OCI-LY7 (cell line): ENCODE data around the gene CHCHD10. TPM values are rescaled to one million over a fixed set of nuclear protein-coding genes. Genes with fewer than 3 reads are reported as not detected.

Source experiments
- BruUV-seq: library from RNA; stranded (reverse); fragments of 400-500 nt; replicated peaks from 2 replicates; lab custom pipeline; 2021; lab: Mats Ljungman, UMichigan
- CTCF ChIA-PET: fragments of 300-600 bp; sonication (Branson Sonifier 250); formaldehyde crosslinking; loops from one replicate; lab custom pipeline; 2022; ENCODE audit warnings: antibody characterized with exemption; ENCODE audit not compliant: unreplicated experiment; lab: Charles Lee
- POLR2A ChIA-PET: fragments of 300-600 bp; sonication (Branson Sonifier 250); formaldehyde crosslinking; loops from one replicate; lab custom pipeline; 2022; ENCODE audit warnings: antibody characterized with exemption; lab: Charles Lee
- DNase-seq: peaks from one replicate; pipeline ENCODE4 v3.0.0-alpha.2; 2015; ENCODE audit warnings: low spot score
- H2AFZ ChIP-seq: fragments of 200-600 bp; sonication (generic), shearing (Covaris generic); 2 replicates; pipeline ENCODE4 v1.6.1; 2014; ENCODE audit warnings: mild to moderate bottlenecking, antibody characterized with exemption, low read length, moderate library complexity
- H3K27ac ChIP-seq: fragments of 200-600 bp; sonication (generic); 2 replicates; pipeline ENCODE4 v1.5.1; 2014; ENCODE audit warnings: mixed run types, low read depth, mild to moderate bottlenecking, moderate library complexity, low read length, inconsistent platforms; ENCODE audit not compliant: poor library complexity, severe bottlenecking
- H3K36me3 ChIP-seq: fragments of 200-600 bp; sonication (generic); 2 replicates; pipeline ENCODE4 v1.6.1; 2014; ENCODE audit warnings: mild to moderate bottlenecking, antibody characterized with exemption, low read length, moderate library complexity, mixed read lengths; ENCODE audit not compliant: insufficient read depth
- H3K4me1 ChIP-seq: fragments of 200-600 bp; sonication (generic); 2 replicates; pipeline ENCODE4 v1.5.1; 2014; ENCODE audit warnings: mild to moderate bottlenecking, low read length; ENCODE audit not compliant: insufficient read depth, poor library complexity, severe bottlenecking
- H3K4me2 ChIP-seq: fragments of 200-600 bp; sonication (generic); 2 replicates; pipeline ENCODE4 v1.6.1; 2014; ENCODE audit warnings: mild to moderate bottlenecking, low read length
- H3K4me3 ChIP-seq: fragments of 200-600 bp; sonication (generic); 2 replicates; pipeline ENCODE4 v1.5.1; 2014; ENCODE audit warnings: mild to moderate bottlenecking, low read depth, low read length; ENCODE audit not compliant: poor library complexity, severe bottlenecking
- H3K79me2 ChIP-seq: fragments of 200-600 bp; sonication (generic); 2 replicates; pipeline ENCODE4 v1.6.1; 2016; ENCODE audit warnings: low read depth, mild to moderate bottlenecking, low read length, moderate library complexity, mixed read lengths; ENCODE audit not compliant: insufficient read depth
- H3K9me2 ChIP-seq: fragments of 200-600 bp; sonication (generic); 2 replicates; pipeline ENCODE4 v1.6.1; 2016; ENCODE audit warnings: mild to moderate bottlenecking, low read length, mixed read lengths; ENCODE audit not compliant: insufficient read depth
- H3K9me3 ChIP-seq: fragments of 200-600 bp; sonication (generic); 2 replicates; pipeline ENCODE4 v1.6.1; 2014; ENCODE audit warnings: mild to moderate bottlenecking, mixed run types, low read length, mixed read lengths
- H4K20me1 ChIP-seq: fragments of 200-600 bp; sonication (generic); 2 replicates; pipeline ENCODE4 v1.6.1; 2014; ENCODE audit warnings: mild to moderate bottlenecking, antibody characterized with exemption, low read length, moderate library complexity, mixed read lengths; ENCODE audit not compliant: insufficient read depth
- EZH2phosphoT487 ChIP-seq: fragments of 200-600 bp; sonication (generic); IDR thresholded peaks from 2 replicates; pipeline ENCODE4 v1.6.1; 2018; ENCODE audit warnings: low read depth, borderline replicate concordance, mild to moderate bottlenecking, mixed run types, antibody characterized with exemption, low read length, moderate library complexity, mixed read lengths
- intact Hi-C: fragments of 100-400 bp; cut with micrococcal nuclease; formaldehyde crosslinking; loops from one replicate; pipeline ENCODE4 v1.10.0; 2022; ENCODE audit not compliant: unreplicated experiment
- total RNA-seq, 2 experiments: library from RNA; depleted of rRNA in 1 of 2; stranded (reverse); fragments of >200 nt in 1 of 2; shearing (Covaris generic) in 1 of 2; gene quantifications; 2 replicates each; pipeline ENCODE4 v1.2.3, GENCODE V29; 2014 to 2022
- TF ChIP-seq, protein P1 (sequence below): fragments of 200-600 bp; sonication (generic); conservative IDR thresholded peaks from 2 replicates; pipeline ENCODE4 v1.5.1; 2014; ENCODE audit warnings: mild to moderate bottlenecking, antibody characterized with exemption, low read length, moderate library complexity, mixed read lengths

The CHCHD10 gene
- total RNA-seq, 2 experiments from 2014 or later = 50.8 to 252 TPM

DNA sequence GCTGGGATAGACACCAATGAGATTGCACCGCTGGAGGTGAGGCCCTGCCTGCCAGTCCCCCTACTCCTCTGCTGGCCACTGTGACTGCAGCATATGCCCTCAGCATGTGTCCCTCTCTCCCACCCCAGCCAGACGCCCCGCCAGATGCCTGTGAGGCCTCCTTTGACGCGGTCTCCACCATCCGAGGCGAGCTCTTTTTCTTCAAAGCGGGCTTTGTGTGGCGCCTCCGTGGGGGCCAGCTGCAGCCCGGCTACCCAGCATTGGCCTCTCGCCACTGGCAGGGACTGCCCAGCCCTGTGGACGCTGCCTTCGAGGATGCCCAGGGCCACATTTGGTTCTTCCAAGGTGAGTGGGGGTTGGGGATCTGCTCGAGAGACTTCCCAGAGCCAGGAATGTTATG, 13.3 kb upstream of the CHCHD10 start:
- no peaks in the 10 kb centered on the region for H3K9me2 ChIP-seq
- H3K9me3 ChIP-seq = no peaks in the 10 kb centered on the region
- ChIA-PET POLR2A (no interaction called here), CTCF (no interaction called here)
- BruUV-seq = no TSS peak
- H3K36me3 ChIP-seq = no peaks in the 10 kb centered on the region
- H3K4me2 ChIP-seq = no peak overlapping the region
- no peaks in the 10 kb centered on the region for H4K20me1 ChIP-seq
- no peak overlapping the region for H3K4me3 ChIP-seq
- H3K79me2 ChIP-seq = no peaks in the 10 kb centered on the region
- TF ChIP-seq EZH2phosphoT487 = no peak
- TF ChIP-seq, protein P1, sequence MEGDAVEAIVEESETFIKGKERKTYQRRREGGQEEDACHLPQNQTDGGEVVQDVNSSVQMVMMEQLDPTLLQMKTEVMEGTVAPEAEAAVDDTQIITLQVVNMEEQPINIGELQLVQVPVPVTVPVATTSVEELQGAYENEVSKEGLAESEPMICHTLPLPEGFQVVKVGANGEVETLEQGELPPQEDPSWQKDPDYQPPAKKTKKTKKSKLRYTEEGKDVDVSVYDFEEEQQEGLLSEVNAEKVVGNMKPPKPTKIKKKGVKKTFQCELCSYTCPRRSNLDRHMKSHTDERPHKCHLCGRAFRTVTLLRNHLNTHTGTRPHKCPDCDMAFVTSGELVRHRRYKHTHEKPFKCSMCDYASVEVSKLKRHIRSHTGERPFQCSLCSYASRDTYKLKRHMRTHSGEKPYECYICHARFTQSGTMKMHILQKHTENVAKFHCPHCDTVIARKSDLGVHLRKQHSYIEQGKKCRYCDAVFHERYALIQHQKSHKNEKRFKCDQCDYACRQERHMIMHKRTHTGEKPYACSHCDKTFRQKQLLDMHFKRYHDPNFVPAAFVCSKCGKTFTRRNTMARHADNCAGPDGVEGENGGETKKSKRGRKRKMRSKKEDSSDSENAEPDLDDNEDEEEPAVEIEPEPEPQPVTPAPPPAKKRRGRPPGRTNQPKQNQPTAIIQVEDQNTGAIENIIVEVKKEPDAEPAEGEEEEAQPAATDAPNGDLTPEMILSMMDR = no peak
- no peak for DNase-seq
- H3K27ac ChIP-seq = no peak overlapping the region
- H3K4me1 ChIP-seq = peaks cover 12% of the 10 kb centered on the region
- no peak overlapping the region for H2AFZ ChIP-seq
- intact Hi-C loops = no loop called here

DNA sequence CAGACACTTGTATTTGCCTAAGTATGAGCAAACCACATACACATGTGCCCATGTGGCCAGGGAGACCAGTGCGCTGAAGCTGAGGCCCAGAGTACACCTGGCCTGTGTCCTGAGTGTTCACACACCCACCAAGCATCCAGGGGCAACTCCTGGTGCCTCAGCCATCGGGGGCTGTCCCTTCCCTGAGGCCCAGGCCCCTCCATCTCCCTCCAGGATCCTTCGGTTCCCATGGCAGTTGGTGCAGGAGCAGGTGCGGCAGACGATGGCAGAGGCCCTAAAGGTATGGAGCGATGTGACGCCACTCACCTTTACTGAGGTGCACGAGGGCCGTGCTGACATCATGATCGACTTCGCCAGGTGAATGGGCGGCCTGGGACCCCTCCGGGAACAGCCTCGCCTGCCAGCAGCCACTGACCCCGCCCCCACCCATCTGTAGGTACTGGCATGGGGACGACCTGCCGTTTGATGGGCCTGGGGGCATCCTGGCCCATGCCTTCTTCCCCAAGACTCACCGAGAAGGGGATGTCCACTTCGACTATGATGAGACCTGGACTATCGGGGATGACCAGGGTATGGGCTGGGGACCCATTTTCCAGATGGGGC, 12.5 kb upstream of the CHCHD10 start:
- Histone ChIP-seq H2AFZ (no peak overlapping the region), H3K79me2 (no peaks in the 10 kb centered on the region), H3K4me3 (no peak overlapping the region), H3K9me3 (no peaks in the 10 kb centered on the region), H4K20me1 (no peaks in the 10 kb centered on the region), H3K4me2 (no peak overlapping the region), H3K9me2 (no peaks in the 10 kb centered on the region), H3K27ac (no peak overlapping the region), H3K4me1 (peaks cover 11% of the 10 kb centered on the region), H3K36me3 (no peaks in the 10 kb centered on the region)
- POLR2A ChIA-PET = no interaction called here
- intact Hi-C loops = no loop called here
- BruUV-seq = no TSS peak
- CTCF ChIA-PET = no interaction called here
- no peak for DNase-seq
- TF ChIP-seq, protein P1 = no peak
- TF ChIP-seq EZH2phosphoT487 = no peak

DNA sequence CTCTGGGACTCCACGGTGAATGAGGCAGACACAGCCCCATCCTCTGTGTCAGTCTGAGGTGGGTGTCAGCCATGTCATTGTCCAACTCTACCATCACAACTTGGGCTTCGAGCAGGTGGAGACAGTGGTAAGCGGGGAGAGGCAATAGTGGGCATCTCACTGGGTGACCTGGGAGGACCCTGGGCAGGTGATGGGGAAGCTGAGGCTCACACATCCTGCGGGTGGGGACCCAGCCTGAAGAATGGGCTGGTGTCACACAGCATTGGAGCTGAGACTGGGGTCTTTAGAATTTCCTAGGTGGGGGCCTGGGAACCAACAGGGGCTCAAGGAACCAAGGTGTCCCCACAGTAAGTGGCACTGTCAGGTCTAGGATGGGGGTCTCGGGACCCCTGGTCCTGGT, 12.0 kb upstream of the CHCHD10 start:
- Histone ChIP-seq H3K9me3 (no peaks in the 10 kb centered on the region), H3K36me3 (no peaks in the 10 kb centered on the region), H3K27ac (no peak overlapping the region), H4K20me1 (no peaks in the 10 kb centered on the region), H3K9me2 (no peaks in the 10 kb centered on the region), H3K79me2 (no peaks in the 10 kb centered on the region), H2AFZ (no peak overlapping the region), H3K4me2 (no peak overlapping the region), H3K4me3 (no peak overlapping the region), H3K4me1 (peaks cover 11% of the 10 kb centered on the region)
- no peak for TF ChIP-seq EZH2phosphoT487
- TF ChIP-seq, protein P1 = no peak
- DNase-seq = no peak
- BruUV-seq = no TSS peak
- POLR2A ChIA-PET = no interaction called here
- CTCF ChIA-PET = no interaction called here
- intact Hi-C loops = no loop called here
